Neuronal stem cell (in vitro differentiated cells): ENCODE measurements around the gene EIF4G2.

Experiments used
- DNase-seq: peaks from one replicate; pipeline ENCODE4 v3.0.0-alpha.2; 2013; ENCODE audit warnings: low spot score
- H2AFZ ChIP-seq: one replicate; pipeline ENCODE4 v1.6.1; 2013; ENCODE audit warnings: mild to moderate bottlenecking, low read length, inconsistent platforms
- H2AK5ac ChIP-seq: 2 replicates; pipeline ENCODE4 v1.6.1; 2013; ENCODE audit warnings: low read depth, mild to moderate bottlenecking, inconsistent platforms, low read length, moderate library complexity, mixed read lengths
- H2BK120ac ChIP-seq: 2 replicates; pipeline ENCODE4 v1.6.1; 2013; ENCODE audit warnings: low read depth, mild to moderate bottlenecking, inconsistent platforms, low read length, moderate library complexity, mixed read lengths
- H2BK12ac ChIP-seq: one replicate; pipeline ENCODE4 v1.6.1; 2013; ENCODE audit warnings: low read length, inconsistent platforms
- H2BK15ac ChIP-seq: 2 replicates; pipeline ENCODE4 v1.6.1; 2013; ENCODE audit warnings: mild to moderate bottlenecking, low read length, inconsistent platforms, mixed read lengths
- H2BK5ac ChIP-seq: one replicate; pipeline ENCODE4 v1.6.1; 2013; ENCODE audit warnings: inconsistent platforms, mild to moderate bottlenecking, low read length, moderate library complexity
- H3K14ac ChIP-seq: one replicate; pipeline ENCODE4 v1.6.1; 2013; ENCODE audit warnings: low read length, inconsistent platforms
- H3K18ac ChIP-seq: 2 replicates; pipeline ENCODE4 v1.6.1; 2013; ENCODE audit warnings: low read length, inconsistent platforms
- H3K23ac ChIP-seq: 2 replicates; pipeline ENCODE4 v1.6.1; 2013; ENCODE audit warnings: low read depth, mild to moderate bottlenecking, mixed read lengths, low read length, inconsistent platforms; ENCODE audit not compliant: poor library complexity
- H3K27ac ChIP-seq: replicated peaks from 3 replicates; pipeline ENCODE4 v1.5.1; 2013; ENCODE audit warnings: low read length, inconsistent platforms
- H3K27me3 ChIP-seq, 3 experiments: 2 replicates each; pipeline ENCODE4 v1.6.1; 2013; ENCODE audit warnings: low read length in 3 of 3, mild to moderate bottlenecking in 2 of 3, inconsistent platforms in 1 of 3, low read depth in 1 of 3, mixed read lengths in 1 of 3, moderate library complexity in 1 of 3; ENCODE audit not compliant: control insufficient read depth in 3 of 3, insufficient read depth in 3 of 3
- H3K36me3 ChIP-seq, 2 donors: replicated peaks in 1 of 2; 2 replicates each; pipeline ENCODE4 v1.6.1; 2013; ENCODE audit warnings: low read length in 2 of 2; ENCODE audit not compliant: control insufficient read depth in 2 of 2, insufficient read depth in 2 of 2
- H3K4ac ChIP-seq: 2 replicates; pipeline ENCODE4 v1.6.1; 2013; ENCODE audit warnings: inconsistent platforms, mild to moderate bottlenecking, low read length, moderate library complexity
- H3K4me1 ChIP-seq, 2 donors: 1 replicate in 1 of 2; 2 replicates in 1 of 2; pipeline ENCODE4 v1.6.1; 2013; ENCODE audit warnings: low read length in 2 of 2, low read depth in 1 of 2; ENCODE audit not compliant: control insufficient read depth in 2 of 2, insufficient read depth in 1 of 2
- H3K4me2 ChIP-seq: one replicate; pipeline ENCODE4 v1.6.1; 2013; ENCODE audit warnings: mild to moderate bottlenecking, low read length, inconsistent platforms; ENCODE audit not compliant: insufficient read depth, poor library complexity, severe bottlenecking
- H3K4me3 ChIP-seq, 2 donors: 2 replicates each; pipeline ENCODE4 v1.5.1; 2013; ENCODE audit warnings: low read length in 2 of 2, mild to moderate bottlenecking in 2 of 2, inconsistent platforms in 1 of 2, moderate library complexity in 1 of 2
- H3K79me1 ChIP-seq: one replicate; pipeline ENCODE4 v1.6.1; 2013; ENCODE audit warnings: low read depth, mild to moderate bottlenecking, inconsistent platforms, low read length, moderate library complexity
- H3K9ac ChIP-seq: one replicate; pipeline ENCODE4 v1.6.1; 2013; ENCODE audit warnings: mild to moderate bottlenecking, low read depth, low read length, inconsistent platforms; ENCODE audit not compliant: poor library complexity
- H3K9me3 ChIP-seq, 2 donors: replicated peaks in 1 of 2; 2 replicates each; pipeline versions ENCODE3 to v1.6.1; 2013; ENCODE audit warnings: low read length in 2 of 2, mild to moderate bottlenecking in 2 of 2, inconsistent platforms in 1 of 2, low read depth in 1 of 2, mixed read lengths in 1 of 2, moderate library complexity in 1 of 2; ENCODE audit not compliant: control insufficient read depth in 2 of 2, insufficient read depth in 1 of 2
- H4K8ac ChIP-seq: one replicate; pipeline ENCODE4 v1.6.1; 2013; ENCODE audit warnings: low read depth, mild to moderate bottlenecking, inconsistent platforms, low read length, moderate library complexity
- H4K91ac ChIP-seq: one replicate; pipeline ENCODE4 v1.6.1; 2013; ENCODE audit warnings: low read length, low read depth, mild to moderate bottlenecking, inconsistent platforms; ENCODE audit not compliant: poor library complexity
- WGBS, 2 donors: extraction: QIAGEN DNeasy Blood & Tissue Kit; methylation state at CpG; one replicate each; pipeline ENCODE4 v1.1.7; 2013; ENCODE audit warnings: missing lambda C conversion rate in 2 of 2, mixed read lengths in 1 of 2; ENCODE audit not compliant: insufficient read length in 2 of 2, insufficient replicate concordance in 1 of 2; ENCODE audit errors: extremely low coverage in 2 of 2; 5-methylcytosine and 5-hydroxymethylcytosine counted together

Gene EIF4G2

DNA sequence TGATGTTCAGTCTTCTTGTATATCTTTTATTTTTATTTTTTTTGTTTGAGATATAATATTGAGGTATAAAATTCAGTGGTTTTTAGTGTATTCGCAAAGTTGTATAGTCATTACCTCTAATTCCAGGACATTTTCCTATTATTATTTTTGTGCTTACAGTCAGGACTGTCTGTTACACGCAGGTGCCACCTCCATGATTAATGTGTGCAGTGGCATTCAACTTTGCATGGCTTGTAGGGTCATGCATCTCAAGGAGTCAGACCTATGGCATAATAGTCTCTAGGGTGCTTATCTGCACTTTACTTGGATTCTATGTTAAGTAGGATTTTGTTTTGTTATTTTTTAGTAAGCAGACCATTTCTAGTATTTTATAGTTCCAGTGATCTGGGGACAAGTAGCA lies 56.7 kb downstream of the EIF4G2 start:
- no CpG with 5 or more reads among the region's 2 CpGs for WGBS, 2 donors
- no peak overlapping the region for H3K27ac ChIP-seq

DNA sequence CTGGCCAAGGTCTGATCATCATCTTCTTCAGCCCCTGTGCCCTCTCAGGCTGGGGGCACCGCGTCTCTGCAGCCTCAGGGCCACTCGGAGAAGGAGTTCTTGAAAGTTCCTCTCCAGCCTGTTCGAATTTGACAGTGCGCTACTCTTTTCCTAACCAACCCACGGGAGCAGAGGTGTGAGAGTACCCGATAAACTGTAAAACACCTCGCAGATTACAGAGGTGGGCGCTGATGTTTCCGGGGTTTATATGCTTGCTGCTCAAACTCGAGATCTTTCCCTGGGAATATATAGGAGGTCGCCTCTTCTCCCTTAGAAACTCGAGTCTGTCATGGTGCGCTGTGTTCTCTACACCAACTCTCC lies 57.2 kb downstream of the EIF4G2 start:
- Histone ChIP-seq H3K18ac (peak overlapping the region; percentile 94), H3K4me3 (peak overlapping the region; percentile 88 to 93), H3K4me2 (peak overlapping the region; percentile 83), H3K36me3 (peaks cover 0 to 2% of the 10 kb centered on the region in 2 donors), H4K8ac (peak overlapping the region; percentile 65), H2BK15ac (no peak overlapping the region), H3K27ac (peak overlapping the region; percentile 100), H3K4me1 (no peaks in the 10 kb centered on the region), H2BK12ac (no peak overlapping the region), H2BK120ac (no peak overlapping the region), H3K4ac (no peak overlapping the region), H3K27me3 (no peaks in the 10 kb centered on the region), H3K79me1 (no peaks in the 10 kb centered on the region), H3K9ac (peak overlapping the region; percentile 90), H2AK5ac (peak overlapping the region; percentile 61), H4K91ac (no peak overlapping the region), H2BK5ac (peak overlapping the region; percentile 90), H2AFZ (peak overlapping the region; percentile 99), H3K14ac (no peak overlapping the region), H3K9me3 (no peaks in the 10 kb centered on the region), H3K23ac (peak overlapping the region; percentile 80)
- WGBS, 2 donors: no CpG with 5 or more reads among the region's 14 CpGs
- no peak for DNase-seq

More for the DNA sequence above, 56.7 kb downstream of the EIF4G2 start:
- no peaks in the 10 kb centered on the region for H3K27me3 ChIP-seq
- peaks cover 0 to 2% of the 10 kb centered on the region in 2 donors for H3K36me3 ChIP-seq
- H3K4ac ChIP-seq: no peak overlapping the region
- no peaks in the 10 kb centered on the region for H3K79me1 ChIP-seq
- peak overlapping the region; percentile 83 for H3K4me2 ChIP-seq
- no peak for DNase-seq
- no peak overlapping the region for H2BK5ac ChIP-seq
- H3K18ac ChIP-seq: no peak overlapping the region
- H2BK15ac ChIP-seq: no peak overlapping the region
- no peak overlapping the region for H2AK5ac ChIP-seq
- no peaks in the 10 kb centered on the region for H3K9me3 ChIP-seq
- H3K23ac ChIP-seq: no peak overlapping the region
- no peak overlapping the region for H2AFZ ChIP-seq
- H4K91ac ChIP-seq: no peak overlapping the region
- no peak overlapping the region for H3K14ac ChIP-seq
- H3K9ac ChIP-seq: no peak overlapping the region
- peak overlapping the region in 1 of 2 donors; percentile 93 for H3K4me3 ChIP-seq
- H4K8ac ChIP-seq: no peak overlapping the region
- H2BK120ac ChIP-seq: no peak overlapping the region
- no peaks in the 10 kb centered on the region for H3K4me1 ChIP-seq
- no peak overlapping the region for H2BK12ac ChIP-seq

DNA sequence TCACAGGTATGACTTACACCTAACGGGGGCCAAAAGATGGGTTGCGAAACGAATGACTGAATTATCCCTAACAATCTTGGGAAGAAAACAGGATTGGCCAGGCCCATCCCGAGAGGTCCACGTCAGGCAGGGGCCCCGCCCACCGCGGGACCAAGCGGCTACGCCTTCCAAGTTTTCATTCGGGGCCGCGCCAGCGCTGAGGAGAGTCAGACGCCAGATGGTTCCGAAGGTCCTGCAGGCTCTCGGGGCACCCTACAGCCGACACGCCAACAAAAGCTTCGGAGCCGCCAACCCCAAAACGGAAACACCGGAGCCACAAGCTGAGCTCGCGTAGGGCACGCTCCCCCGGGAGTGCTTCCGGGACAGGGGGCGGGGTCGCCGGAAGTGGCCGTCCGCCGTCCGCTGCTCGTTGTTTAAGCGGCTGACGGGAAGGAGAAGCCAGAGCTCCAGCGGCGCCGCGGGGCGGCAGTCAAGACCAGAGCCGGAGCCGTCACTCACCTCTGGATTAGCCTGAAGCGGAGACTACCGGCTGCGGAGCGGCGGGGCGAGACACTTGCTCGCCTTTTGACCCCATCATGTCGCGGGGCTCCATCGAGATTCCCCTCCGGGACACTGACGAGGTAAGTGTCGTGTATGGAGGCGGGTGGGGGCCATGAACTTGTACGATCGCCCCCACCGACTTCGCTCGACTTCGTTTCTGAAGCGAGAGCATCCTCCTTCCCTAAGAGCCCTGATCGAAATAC lies 57.7 kb downstream of the EIF4G2 start, which contains the start of gene CTR9:
Gene CTR9, plus strand, starts transcription at position 409 of the 743 bp plus-strand sequence. Its CDS starts 167 bp downstream, at position 576.
- H2BK15ac ChIP-seq: no peak within 1 kb of the TSS
- H2BK5ac ChIP-seq: peak within 1 kb of the TSS; percentile 90
- no CpG with 5 or more reads among the region's 67 CpGs for WGBS, 2 donors
- no peak within 1 kb of the TSS for H2BK12ac ChIP-seq
- H3K9me3 ChIP-seq: no peaks in the 10 kb centered on the region
- peak within 1 kb of the TSS; percentile 100 for H3K27ac ChIP-seq
- H2BK120ac ChIP-seq: peak within 1 kb of the TSS; percentile 83
- H3K4ac ChIP-seq: no peak within 1 kb of the TSS
- peak within 1 kb of the TSS; percentile 65 for H4K8ac ChIP-seq
- peak within 1 kb of the TSS; percentile 99 for H2AFZ ChIP-seq
- H3K14ac ChIP-seq: no peak within 1 kb of the TSS
- no peaks in the 10 kb centered on the region for H3K4me1 ChIP-seq
- H4K91ac ChIP-seq: no peak within 1 kb of the TSS
- peak within 1 kb of the TSS; percentile 83 for H3K4me2 ChIP-seq
- peak within 1 kb of the TSS; percentile 90 for H3K9ac ChIP-seq
- peak within 1 kb of the TSS; percentile 80 for H3K23ac ChIP-seq
- peak within 1 kb of the TSS; percentile 94 for H3K18ac ChIP-seq
- peak within 1 kb of the TSS; percentile 61 for H2AK5ac ChIP-seq
- no peaks in the 10 kb centered on the region for H3K79me1 ChIP-seq
- peak; percentile 85 for DNase-seq
- peak within 1 kb of the TSS; percentile 88 to 93 for H3K4me3 ChIP-seq
- H3K27me3 ChIP-seq: no peaks in the 10 kb centered on the region
- peaks cover 0 to 2% of the 10 kb centered on the region in 2 donors for H3K36me3 ChIP-seq

DNA sequence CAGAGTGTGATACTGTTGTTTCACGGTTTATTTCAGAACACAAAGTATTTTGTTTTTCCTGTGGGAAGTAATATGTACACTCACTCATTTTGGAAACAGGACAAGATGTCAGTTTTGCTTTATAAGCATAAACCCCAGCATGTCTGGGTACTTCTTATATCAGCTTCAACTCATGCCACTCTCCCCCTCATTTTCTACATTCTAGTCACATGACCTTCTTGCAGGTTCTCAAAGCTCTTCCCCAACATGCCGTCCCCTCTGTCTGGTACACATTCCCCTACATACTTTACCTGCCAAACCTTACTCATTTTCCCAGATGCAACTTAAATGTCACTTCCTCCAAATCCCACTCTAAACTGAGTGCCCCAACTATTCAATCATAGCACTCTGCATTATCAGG lies 59.2 kb downstream of the EIF4G2 start:
- no peaks in the 10 kb centered on the region for H3K79me1 ChIP-seq
- no CpG with 5 or more reads among the region's 2 CpGs for WGBS, 2 donors
- H3K4me2 ChIP-seq: no peak overlapping the region
- no peaks in the 10 kb centered on the region for H3K36me3 ChIP-seq
- no peak overlapping the region for H4K91ac ChIP-seq
- no peak overlapping the region for H2AFZ ChIP-seq
- no peak overlapping the region for H2BK15ac ChIP-seq
- no peaks in the 10 kb centered on the region for H3K9me3 ChIP-seq
- H3K4ac ChIP-seq: no peak overlapping the region
- H3K18ac ChIP-seq: no peak overlapping the region
- no peaks in the 10 kb centered on the region for H3K4me1 ChIP-seq
- no peak overlapping the region for H3K23ac ChIP-seq
- no peak overlapping the region for H2BK5ac ChIP-seq
- H3K27ac ChIP-seq: no peak overlapping the region
- no peak for DNase-seq
- no peak overlapping the region for H3K4me3 ChIP-seq
- no peak overlapping the region for H2BK120ac ChIP-seq
- peaks cover 0 to 11% (median 0%) of the 10 kb centered on the region in 3 experiments for H3K27me3 ChIP-seq
- no peak overlapping the region for H3K9ac ChIP-seq
- no peak overlapping the region for H4K8ac ChIP-seq
- H3K14ac ChIP-seq: no peak overlapping the region
- no peak overlapping the region for H2BK12ac ChIP-seq
- H2AK5ac ChIP-seq: no peak overlapping the region
